GM12801 (cell line): Measurements from ENCODE around the gene DCUN1D2.

ENCODE experiments used
- TF ChIP-seq, protein P1 (sequence below): IDR thresholded peaks from one replicate; pipeline ENCODE4 v1.5.1; 2011; ENCODE audit warnings: control low read depth; ENCODE audit not compliant: insufficient read length; ENCODE audit errors: extremely low read depth

The DCUN1D2 gene

DNA sequence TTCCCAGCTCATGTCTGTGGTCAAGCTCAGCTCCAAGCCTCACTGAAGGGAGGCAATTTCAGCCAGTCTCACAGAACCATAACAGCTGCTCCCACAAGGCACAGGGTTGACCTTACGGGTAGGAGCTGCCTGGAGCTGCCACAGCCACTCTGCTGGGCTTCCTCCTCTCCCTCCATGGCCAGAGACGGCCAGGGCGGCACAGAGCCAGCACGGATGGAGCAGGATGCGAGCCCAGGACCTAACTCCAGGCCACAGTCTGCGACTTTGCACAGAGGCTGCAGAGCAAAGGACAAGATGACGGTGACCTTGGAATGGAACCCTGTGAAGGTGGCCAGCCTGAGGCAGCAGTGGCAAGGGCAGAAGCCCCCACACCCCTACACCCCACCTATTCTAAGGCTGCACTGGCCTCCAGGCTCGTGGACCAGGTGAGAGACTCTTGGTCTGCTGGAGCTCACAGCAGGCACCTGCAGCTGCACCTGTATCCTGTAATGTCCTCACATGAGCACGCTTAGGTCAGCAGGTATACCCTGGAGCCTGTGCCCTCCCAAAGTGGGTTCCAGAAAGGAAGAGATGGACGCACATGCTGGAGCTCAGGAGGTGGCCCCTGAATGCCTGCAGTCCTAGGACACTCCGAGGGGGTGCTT, 66.9 kb downstream of the DCUN1D2 start:
- TF ChIP-seq, protein P1, sequence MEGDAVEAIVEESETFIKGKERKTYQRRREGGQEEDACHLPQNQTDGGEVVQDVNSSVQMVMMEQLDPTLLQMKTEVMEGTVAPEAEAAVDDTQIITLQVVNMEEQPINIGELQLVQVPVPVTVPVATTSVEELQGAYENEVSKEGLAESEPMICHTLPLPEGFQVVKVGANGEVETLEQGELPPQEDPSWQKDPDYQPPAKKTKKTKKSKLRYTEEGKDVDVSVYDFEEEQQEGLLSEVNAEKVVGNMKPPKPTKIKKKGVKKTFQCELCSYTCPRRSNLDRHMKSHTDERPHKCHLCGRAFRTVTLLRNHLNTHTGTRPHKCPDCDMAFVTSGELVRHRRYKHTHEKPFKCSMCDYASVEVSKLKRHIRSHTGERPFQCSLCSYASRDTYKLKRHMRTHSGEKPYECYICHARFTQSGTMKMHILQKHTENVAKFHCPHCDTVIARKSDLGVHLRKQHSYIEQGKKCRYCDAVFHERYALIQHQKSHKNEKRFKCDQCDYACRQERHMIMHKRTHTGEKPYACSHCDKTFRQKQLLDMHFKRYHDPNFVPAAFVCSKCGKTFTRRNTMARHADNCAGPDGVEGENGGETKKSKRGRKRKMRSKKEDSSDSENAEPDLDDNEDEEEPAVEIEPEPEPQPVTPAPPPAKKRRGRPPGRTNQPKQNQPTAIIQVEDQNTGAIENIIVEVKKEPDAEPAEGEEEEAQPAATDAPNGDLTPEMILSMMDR, result no peak

DNA sequence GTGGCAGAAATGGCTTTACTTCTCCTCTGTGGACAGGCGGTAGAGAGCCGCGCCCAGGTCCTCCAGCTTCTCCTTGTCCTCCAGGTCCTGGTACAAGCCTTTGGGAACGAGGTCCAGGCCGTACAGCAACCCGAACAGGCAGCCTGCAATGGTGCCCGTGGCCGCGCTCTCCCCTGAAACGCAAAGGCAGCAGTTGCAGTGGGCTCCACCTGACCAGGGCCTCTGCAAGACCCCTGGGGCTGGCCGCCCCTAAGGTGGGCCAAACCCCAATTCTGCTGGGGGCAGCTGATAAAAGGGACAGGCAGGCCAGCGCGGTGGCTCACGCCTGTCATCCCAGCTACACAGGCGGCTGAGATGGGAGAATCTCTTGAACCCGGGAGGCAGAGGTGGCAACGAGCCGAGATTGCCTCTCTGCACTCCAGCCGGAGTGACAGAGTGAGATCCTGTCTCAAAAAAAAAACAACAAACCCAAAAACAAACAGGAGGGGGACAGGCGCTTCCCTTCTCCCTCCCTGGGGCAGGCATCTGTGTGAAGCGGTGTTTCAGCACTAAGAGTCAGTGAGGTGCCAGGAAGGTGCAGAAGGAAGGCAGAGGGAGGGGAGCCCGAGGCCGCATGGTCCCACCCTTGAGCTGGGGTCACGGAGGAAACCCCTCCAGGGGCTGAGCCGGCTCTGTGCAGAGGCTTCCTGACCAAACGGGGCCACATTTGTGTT, 67.5 kb downstream of the DCUN1D2 start:
- TF ChIP-seq, protein P1, result no peak

DNA sequence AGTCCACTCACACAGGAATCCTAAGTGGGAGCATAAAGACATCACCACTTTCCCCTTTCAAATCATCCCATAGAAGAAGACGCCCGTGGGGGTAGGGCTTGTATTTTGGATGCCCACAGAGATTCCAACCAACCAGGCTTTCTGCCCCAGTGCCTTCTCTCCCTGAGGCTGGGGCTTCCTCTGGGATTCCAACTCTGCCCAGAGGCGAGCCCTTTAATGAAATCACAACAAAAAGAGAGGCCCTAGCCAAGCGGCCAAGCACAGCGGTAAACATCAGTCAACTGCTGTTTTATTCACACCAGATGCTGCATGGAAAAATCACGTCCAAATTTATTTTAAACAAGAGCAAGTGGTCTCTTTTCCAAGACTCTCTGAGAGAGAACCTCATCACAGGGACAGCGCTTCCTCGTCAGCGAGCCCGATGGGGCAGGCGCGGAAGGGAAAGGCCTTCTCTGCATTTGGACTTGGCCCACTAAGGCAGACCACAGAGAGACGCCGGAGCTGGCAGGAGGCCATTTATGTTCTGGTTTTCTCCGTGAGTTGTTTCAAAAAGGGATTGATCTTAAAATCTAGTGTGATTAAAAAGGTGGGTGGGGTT, 68.7 kb downstream of the DCUN1D2 start:
- TF ChIP-seq, protein P1, result no peak

DNA sequence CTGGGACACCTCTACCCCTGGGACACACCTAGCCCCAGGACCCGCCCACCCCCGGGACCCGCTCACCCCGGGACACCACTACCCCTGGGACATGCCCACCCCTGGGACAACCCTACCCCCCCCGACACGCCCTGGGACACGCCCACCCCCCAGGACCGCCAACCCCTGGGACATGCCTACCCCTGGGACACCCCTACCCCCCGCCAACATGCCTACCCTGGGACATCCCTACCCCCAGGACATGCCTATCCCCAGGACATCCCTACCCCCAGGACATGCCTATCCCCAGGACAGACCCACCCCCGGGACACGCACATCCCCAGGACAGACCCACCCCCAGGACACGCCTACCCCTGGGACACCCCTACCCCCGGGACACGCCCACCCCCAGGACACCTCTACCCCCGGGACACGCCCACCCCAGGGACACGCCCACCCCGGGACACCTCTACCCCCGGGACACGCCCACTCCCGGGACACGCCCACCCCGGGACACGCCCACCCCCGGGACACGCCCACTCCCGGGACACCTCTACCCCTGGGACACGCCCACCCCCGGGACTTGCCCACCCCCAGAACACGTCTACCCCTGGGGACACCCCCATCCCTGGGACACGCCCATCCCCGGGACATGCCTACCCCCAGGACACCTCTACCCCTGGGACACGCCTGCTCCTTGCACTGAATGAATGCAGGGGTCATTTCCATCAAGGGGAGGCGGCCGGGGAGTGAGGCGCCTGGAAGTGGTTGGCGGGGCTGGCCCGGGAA, 69.5 kb downstream of the DCUN1D2 start:
- TF ChIP-seq, protein P1, result no peak

DNA sequence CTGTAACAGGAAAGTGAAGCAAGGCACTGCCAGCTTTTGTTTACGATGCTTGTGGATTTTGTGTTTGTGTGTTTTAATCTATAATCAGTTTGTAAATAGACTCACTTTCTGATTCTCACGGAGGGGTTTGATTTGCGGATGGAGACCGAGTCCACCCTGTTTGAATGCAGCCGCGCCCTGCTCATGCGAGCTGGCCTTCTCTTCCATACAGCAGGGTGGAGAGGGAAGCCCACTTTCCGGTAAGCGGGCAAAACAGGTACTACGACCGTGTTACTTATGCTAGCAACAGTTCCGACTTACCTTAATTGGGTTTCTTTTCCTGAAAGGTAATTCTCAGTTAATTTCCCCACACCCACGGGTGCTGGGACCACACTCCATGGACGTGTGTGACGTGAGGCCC, 70.3 kb downstream of the DCUN1D2 start:
- TF ChIP-seq, protein P1, result no peak

DNA sequence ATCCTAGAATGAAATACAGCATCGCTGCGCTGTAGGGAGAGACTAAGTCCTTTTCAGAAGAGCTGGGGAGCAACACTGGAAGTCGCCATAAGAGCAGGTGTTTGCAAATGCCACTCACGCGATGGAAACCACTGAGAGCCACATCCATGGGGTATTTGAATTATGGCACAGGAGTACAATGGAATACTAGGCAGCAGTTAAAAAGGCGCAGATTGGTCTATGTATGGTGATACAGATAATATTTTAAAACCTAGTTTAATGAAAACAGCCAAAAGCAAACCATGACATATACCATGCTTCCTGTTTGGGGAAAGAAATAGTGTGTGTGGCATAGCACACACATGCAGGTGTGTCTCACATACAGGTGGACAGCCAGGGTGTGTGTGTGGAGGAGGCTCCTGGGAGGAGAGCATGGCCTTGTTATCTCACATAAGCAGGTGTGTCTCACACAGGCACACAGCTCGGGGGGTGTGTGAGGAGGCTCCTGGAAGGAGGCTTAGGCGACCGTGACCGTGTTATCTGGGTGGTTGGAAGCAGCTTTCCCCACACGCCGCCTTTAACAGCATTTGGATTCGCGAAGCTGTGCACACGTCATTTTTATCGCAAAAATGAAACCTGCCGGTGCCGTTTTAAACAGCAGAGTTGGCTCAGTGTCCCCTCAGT, 70.8 kb downstream of the DCUN1D2 start:
- TF ChIP-seq, protein P1, result no peak

DNA sequence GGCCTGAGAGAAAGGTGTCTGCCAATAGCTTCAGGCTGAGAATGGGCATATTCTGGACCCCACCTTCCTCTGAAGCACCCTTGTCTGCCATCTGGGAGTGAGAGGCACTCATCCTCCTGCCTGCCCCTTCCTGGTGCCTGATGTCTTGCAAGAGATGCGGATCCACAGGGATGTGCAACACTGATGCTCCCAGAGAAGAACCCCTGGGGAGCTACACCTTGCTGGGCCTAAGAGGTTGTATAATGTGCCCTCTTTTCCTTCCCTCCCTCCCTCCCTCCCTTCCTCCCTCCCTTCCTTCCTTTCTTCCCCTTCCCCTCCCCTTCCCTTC, 71.8 kb downstream of the DCUN1D2 start:
- TF ChIP-seq, protein P1, result no peak
